ENCODE measurements around the gene ARVCF.

Gene ARVCF

DNA sequence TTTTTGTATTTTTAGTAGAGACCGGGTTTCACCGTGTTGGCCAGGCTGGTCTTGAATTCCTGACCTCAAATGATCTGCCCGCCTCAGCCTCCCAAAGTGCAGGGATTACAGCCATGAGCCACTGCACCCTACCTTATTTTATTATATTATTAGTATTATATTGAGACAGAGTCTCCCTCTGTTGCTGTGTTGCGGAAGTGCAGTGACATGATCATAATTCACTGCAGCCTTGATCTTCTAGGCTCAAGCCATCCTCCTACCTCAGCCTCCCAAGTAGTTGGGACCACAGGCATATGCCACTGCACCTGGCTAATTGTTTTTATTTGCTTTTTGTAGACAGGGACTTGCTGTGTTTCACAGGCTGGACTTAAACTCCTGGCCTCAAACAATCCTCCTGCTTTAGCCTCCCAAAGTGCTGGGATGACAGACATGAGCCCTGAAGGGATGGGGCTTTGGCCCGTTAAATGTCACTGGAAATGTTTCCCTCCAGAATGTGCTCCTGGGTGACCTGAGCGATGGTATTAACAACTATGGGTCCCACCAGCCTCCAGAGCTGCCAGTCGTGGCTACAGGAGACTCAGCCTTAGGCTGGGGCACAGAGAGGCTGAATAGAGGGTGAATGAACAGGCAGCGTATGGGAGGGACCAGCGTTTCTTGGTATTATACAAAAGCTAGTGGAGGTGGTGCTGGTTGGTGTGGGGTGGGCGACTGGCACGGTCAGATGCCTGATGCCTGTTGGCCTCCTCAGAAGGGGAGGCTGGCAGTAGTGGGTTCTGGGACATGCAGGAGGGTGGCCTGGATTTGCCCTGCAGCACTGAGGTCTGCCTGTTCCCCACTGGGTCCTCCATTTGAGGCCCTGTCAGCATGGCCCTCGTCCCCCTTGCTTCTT, 11.6 kb upstream of the ARVCF start:
- CTCF ChIA-PET: interaction anchor here (0.5 to 0.9 kb wide), 2 partner anchors 22 to 57 kb away, joined by 3 read pairs; no protein-coding TSS in a partner anchor
- TF ChIP-seq, protein P1, sequence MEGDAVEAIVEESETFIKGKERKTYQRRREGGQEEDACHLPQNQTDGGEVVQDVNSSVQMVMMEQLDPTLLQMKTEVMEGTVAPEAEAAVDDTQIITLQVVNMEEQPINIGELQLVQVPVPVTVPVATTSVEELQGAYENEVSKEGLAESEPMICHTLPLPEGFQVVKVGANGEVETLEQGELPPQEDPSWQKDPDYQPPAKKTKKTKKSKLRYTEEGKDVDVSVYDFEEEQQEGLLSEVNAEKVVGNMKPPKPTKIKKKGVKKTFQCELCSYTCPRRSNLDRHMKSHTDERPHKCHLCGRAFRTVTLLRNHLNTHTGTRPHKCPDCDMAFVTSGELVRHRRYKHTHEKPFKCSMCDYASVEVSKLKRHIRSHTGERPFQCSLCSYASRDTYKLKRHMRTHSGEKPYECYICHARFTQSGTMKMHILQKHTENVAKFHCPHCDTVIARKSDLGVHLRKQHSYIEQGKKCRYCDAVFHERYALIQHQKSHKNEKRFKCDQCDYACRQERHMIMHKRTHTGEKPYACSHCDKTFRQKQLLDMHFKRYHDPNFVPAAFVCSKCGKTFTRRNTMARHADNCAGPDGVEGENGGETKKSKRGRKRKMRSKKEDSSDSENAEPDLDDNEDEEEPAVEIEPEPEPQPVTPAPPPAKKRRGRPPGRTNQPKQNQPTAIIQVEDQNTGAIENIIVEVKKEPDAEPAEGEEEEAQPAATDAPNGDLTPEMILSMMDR (IDR thresholded peaks at IDR 0.05; ENCODE audit: insufficient read depth, low read length, missing control alignments): no peak
- no peak for DNase-seq (ENCODE audit: low read depth, low spot score)
- POLR2A ChIA-PET: no interaction called here
- no peak overlapping the region for H3K4me3 ChIP-seq (ENCODE audit: low read depth, low read length)

DNA sequence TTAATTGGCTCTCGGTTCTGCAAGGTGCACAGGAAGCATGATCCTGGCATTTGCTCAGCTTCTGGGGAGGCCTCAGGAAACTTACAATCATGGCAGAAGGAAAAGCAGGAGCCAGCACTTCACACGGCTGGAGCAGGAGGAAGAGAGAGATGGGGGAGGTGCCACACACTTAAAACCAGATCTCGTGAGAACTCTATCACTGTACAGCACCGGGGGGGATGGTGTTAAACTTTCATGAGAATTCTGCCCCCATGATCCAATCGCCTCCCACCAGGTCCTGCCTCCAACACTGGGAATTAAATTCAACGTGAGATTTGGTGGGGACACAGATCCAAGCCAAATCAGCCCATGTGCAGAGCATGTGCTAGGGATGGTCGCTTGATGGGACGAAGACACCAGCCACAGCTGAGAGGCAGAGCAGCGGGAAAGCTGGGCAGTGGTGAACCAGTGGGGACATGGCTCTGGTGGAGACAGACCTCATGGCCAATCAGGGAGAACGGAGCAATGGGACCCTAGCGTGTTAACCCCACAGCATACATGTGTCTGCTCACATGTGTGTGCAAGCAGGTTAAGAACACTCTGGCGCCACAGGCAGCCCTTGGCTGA, 10.5 kb upstream of the ARVCF start:
- ChIA-PET CTCF (interaction anchor here (0.9 kb wide), 1 partner anchor 56 kb away, joined by 3 read pairs; no protein-coding TSS in a partner anchor), POLR2A (no interaction called here)
- no peak overlapping the region for H3K4me3 ChIP-seq (ENCODE audit: low read depth, low read length)
- TF ChIP-seq, protein P1 (IDR thresholded peaks at IDR 0.05; ENCODE audit: insufficient read depth, low read length, missing control alignments): no peak
- no peak for DNase-seq (ENCODE audit: low read depth, low spot score)

- TF ChIP-seq, protein P1 (IDR thresholded peaks at IDR 0.05; ENCODE audit: insufficient read depth, low read length, missing control alignments): no peak
- DNase-seq (ENCODE audit: low read depth, low spot score): no peak
- CTCF ChIA-PET: no interaction called here
- H3K4me3 ChIP-seq (ENCODE audit: low read depth, low read length): no peak overlapping the region
- POLR2A ChIA-PET: no interaction called here
Measured at GRCh38 chr22:20026204-20026908, 9.7 kb upstream of the ARVCF start.

DNA sequence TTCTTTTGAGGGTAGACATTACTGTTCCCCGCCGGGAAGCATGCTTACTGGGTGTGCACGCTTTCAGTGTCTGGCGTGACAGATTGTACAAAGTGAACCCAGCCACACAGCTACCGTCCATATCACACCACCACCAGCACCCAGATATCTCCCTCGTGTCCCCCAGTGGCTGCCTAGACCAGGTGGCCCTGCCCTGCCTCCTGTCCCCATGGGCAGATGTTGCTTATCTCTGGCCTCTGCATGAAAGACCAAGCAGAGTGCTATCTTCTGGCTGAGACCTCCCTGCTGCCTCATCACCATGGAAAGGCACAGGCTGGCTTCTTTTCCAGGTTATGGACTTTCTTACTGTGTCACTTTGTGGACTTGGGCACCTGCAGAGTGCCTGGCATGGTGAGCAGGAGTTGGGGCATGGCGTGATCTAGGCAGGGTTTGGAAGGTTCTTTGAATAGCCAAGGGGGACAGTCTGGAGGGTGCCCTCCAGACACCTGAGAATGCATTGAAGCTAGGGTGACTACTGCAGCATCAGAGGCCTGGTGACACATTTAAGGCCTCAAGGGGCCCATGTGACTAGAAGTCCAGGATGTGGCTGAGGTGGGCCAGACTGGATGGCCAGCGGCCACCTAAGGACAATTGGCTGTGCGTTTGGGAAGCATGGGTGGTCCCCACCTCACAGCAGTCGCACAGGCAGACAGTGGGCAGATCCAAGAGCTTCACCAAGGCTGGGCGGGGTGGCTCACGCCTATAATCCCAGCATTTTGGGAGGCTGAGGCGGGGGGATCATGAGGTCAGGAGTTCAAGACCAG, 9.0 kb upstream of the ARVCF start:
- TF ChIP-seq, protein P1 (IDR thresholded peaks at IDR 0.05; ENCODE audit: insufficient read depth, low read length, missing control alignments): no peak
- H3K4me3 ChIP-seq (ENCODE audit: low read depth, low read length): no peak overlapping the region
- ChIA-PET CTCF (interaction anchor here (1.8 kb wide), 1 partner anchor 13 kb away, joined by 4 read pairs; no protein-coding TSS in a partner anchor), POLR2A (no interaction called here)
- DNase-seq (ENCODE audit: low read depth, low spot score): no peak

DNA sequence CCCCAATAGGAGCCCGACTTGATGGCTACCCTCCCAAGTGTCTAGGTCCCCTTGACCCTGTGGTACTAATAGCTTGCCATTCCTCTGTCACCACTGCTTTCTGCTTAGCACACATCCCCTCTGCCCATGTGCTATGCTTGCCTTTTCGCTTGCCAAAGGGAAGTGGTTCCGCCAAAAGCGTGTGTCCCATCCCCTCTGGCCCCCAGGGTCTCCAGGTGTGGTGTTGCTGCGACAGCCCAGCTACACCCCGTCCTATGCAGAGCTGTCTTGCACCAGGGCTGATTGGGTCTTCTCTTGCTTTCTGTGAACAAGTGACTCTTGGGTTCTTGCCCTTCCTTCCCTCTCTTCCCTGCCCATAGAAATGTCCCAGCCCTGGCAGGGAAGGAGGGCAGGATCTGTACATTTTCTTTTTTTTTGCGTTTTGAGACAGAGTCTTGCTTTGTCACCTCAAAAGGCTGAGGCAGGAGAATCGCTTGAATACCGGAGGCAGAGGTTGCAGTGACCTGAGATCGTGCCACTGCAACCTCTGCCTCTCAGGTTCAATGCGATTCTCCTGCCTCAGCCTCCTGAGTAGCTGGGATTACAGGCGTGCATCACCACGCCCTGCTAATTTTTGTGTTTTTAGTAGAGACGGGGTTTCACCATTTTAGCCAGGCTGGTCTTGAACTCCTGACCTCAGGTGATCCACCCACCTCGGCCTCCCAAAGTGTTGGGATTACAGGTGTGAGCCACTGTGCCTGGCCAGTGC, 8.2 kb upstream of the ARVCF start:
- CTCF ChIA-PET: interaction anchor here (0.6 to 1.8 kb wide), 4 partner anchors 10 to 54 kb away, joined by 3 to 6 read pairs (median 4); no protein-coding TSS in a partner anchor
- no peak for DNase-seq (ENCODE audit: low read depth, low spot score)
- TF ChIP-seq, protein P1 (IDR thresholded peaks at IDR 0.05; ENCODE audit: insufficient read depth, low read length, missing control alignments): no peak
- POLR2A ChIA-PET: no interaction called here
- H3K4me3 ChIP-seq (ENCODE audit: low read depth, low read length): no peak overlapping the region
